LHCN-M2 (cell line): ENCODE results near the gene ABCA7. TPM values are rescaled to one million over a fixed set of nuclear protein-coding genes. Genes with fewer than 3 reads are reported as not detected.

ENCODE experiments used
- DNase-seq: peaks from one replicate; pipeline ENCODE4 v3.0.0-alpha.2; 2012; ENCODE audit warnings: low read depth
- total RNA-seq: library from RNA; depleted of rRNA; stranded (reverse); fragments of >200 nt; gene quantifications from 2 replicates; pipeline ENCODE4 v1.2.3, GENCODE V29; 2014

ABCA7 gene
- total RNA-seq, 1 experiment from 2014 or later: 21.5 TPM

DNA sequence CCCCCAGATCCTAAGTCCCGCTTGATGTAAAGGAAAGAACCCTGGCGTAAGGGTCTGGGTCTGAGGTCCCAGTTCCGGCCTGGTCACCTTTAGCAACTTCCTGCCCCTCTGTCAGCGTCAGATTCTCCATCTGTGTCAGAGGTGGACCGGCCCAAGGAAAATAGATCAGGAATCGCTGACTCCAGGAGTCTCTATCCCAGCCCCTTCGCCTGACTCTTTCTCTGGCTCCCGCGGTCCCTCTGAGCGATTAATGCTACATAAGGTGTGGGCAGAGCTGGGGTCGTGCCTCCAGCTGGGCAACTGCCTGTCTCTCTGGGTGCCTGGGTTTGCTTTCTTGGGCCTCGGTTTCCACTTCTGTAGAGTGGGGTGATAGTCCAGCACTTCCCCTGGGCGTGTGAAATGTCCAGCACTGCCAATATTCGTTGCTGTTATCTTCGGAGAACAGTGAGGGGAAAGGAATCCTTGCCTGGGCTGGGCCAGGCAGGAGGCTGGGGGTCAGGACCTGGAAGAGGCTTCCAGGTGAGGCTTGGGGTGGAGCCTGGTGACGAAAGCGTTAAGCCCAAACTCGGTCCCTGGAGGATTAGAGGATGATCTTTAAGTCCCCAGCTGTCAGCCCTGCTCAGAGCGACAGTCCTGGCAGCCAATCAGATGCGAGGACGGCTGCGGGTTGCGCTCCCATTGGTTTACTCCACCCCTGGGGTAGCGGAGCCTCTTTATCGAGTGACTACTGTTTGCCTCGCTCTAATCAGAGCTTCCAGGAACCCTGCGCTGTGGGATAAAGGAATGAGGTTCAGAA is 767 bp downstream of the ABCA7 start:
- peak; percentile 96 for DNase-seq

DNA sequence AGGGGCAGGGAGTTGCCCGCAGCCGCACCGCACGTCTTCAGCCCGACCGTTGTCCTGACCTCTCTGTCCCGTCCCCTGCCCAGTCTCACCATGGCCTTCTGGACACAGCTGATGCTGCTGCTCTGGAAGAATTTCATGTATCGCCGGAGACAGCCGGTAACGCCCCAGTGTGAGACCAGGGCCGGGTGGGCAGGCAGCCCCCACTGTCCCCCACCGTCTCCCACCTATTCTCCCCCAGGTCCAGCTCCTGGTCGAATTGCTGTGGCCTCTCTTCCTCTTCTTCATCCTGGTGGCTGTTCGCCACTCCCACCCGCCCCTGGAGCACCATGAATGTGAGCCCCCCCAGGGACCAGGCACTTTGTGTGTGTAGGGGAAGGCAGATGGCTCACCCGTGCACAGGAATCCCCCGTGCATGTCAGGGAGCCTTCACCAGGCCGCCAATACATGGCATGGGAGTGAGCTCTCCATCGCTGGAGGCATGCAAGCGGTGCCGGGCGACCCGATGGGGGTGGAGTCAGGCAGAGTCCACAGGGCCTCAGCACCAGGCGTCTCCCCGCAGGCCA is 1.4 kb downstream of the ABCA7 start:
- no peak for DNase-seq

DNA sequence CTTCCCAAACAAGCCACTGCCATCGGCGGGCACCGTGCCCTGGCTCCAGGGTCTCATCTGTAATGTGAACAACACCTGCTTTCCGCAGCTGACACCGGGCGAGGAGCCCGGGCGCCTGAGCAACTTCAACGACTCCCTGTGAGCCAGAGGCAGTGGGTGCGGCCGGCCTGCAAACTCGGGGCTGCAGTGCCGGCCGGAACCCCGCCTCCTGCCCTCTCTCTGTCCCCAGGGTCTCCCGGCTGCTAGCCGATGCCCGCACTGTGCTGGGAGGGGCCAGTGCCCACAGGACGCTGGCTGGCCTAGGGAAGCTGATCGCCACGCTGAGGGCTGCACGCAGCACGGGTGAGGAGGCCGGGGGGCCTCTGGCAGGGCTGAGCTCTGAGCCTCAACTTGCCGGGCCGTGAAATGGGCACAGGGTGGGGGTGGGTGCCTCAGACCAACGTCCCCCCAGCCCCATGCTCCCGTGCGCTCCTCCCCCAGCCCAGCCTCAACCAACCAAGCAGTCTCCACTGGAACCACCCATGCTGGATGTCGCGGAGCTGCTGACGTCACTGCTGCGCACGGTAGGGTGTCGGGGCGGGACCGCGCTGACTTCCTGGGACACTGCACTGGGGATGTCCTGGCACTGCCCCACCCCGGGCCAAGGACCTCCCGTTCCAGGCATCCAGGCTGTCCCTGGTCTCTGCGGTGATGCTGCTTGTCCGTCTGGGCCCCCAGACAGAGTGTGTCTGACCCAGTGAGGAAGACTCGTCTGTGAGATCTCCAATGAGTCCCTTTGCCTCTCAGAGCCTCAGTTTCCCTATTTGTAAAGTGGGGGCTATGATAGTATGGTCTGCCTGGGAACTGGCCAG is 2.2 kb downstream of the ABCA7 start:
- peak; percentile 89 for DNase-seq

GRCh38 chr19:1042689-1043511 is 3.0 kb downstream of the ABCA7 start:
- no peak for DNase-seq

DNA sequence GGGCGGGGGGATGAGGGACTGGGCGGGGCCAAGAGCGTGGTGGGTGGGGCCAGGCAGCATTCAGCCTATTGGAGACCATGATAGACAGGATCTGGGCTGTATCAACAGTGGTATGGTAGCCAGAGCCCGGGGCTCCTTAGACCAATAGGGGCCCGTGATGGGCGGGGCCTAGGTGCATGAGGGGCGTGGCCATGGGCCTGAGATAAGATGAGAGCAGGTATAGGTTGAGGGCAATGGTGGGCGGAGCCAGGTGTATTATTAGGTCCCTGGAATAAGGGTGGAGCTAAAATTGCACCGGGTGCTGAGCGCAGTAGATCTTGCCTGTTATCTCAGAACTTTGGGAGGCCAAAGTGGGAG is 5.3 kb downstream of the ABCA7 start:
- no peak for DNase-seq

GRCh38 chr19:1046117-1046626 is 6.3 kb downstream of the ABCA7 start:
- DNase-seq: no peak

GRCh38 chr19:1046836-1047695 is 7.2 kb downstream of the ABCA7 start:
- no peak for DNase-seq

- no peak for DNase-seq
These were observed 7.8 kb downstream of the ABCA7 start for GRCh38 chr19:1047696-1048147.

DNA sequence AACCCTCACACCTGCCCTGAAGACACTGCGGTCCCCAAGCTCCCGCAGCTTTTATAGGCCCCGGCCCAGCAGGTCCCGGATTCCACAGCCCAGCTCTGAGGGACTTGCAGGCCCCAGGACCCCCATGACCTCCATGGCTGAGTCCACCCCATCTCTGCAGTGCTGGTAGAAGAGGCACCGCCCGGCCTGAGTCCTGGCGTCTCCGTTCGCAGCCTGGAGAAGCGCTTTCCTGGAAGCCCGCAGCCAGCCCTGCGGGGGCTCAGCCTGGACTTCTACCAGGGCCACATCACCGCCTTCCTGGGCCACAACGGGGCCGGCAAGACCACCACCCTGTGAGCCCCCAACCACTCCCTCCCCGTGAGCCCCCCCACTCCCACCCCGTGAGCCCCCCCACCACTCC is 9.2 kb downstream of the ABCA7 start:
- no peak for DNase-seq

- DNase-seq: no peak
These were observed 9.9 kb downstream of the ABCA7 start for GRCh38 chr19:1049800-1050199.

DNA sequence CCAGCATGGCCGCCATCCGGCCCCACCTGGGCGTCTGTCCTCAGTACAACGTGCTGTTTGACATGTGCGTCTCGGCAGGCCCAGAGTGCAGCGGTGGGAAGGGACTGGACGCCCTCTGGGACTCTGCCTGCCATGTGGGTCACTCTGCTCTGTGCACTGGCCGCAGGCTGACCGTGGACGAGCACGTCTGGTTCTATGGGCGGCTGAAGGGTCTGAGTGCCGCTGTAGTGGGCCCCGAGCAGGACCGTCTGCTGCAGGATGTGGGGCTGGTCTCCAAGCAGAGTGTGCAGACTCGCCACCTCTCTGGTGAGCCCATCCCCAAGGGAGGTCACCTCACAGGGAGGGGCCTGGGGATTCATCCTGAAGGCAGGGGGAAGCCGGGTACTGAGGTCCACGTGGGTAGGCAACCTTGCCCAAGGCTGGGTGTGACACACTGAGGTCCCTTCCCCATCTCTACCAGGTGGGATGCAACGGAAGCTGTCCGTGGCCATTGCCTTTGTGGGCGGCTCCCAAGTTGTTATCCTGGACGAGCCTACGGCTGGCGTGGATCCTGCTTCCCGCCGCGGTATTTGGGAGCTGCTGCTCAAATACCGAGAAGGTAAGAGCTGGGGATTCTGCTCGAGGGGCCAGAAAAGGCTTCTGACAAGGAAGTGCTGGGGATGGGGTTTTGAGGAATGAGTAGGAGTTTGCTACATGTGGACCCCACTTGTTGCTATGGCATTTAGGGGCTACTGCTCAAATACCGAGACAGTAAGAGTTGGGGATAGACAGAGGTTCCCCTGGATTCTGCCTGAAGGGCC is 11.3 kb downstream of the ABCA7 start:
- no peak for DNase-seq

GRCh38 chr19:1051791-1052190 is 11.9 kb downstream of the ABCA7 start:
- DNase-seq: no peak

DNA sequence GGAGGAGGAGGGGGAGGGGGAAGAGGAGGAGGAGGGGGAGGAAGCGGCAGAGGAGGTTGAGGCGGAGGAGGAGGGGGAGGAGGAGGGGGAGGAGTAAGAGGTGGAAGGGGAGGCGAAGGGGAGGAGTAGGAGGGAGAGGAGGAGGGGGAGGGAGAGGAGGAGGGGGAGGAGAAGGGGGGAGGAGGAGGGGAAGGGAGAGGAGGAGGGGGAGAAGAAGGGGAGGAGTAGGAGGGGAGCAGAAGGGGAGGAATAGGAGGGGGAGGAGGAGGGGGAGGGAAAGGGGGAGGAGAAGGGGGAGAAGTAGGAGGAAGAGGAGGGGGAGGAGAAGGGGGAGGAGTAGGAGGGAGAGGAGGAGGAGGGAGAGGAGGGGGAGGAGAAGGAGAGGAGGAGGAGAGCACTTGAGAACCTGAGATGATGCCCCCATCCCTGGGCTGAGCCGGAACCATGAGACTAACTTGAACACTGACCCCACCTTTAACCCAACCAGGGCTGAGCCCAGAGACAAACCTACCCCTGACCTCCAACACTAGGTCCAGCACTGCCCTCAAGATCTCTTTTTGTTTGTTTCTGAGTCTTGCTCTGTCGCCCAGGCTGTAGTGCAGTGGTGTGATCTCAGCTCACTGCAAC is 12.6 kb downstream of the ABCA7 start:
- DNase-seq: no peak

GRCh38 chr19:1053176-1054101 is 13.5 kb downstream of the ABCA7 start:
- DNase-seq: no peak

DNA sequence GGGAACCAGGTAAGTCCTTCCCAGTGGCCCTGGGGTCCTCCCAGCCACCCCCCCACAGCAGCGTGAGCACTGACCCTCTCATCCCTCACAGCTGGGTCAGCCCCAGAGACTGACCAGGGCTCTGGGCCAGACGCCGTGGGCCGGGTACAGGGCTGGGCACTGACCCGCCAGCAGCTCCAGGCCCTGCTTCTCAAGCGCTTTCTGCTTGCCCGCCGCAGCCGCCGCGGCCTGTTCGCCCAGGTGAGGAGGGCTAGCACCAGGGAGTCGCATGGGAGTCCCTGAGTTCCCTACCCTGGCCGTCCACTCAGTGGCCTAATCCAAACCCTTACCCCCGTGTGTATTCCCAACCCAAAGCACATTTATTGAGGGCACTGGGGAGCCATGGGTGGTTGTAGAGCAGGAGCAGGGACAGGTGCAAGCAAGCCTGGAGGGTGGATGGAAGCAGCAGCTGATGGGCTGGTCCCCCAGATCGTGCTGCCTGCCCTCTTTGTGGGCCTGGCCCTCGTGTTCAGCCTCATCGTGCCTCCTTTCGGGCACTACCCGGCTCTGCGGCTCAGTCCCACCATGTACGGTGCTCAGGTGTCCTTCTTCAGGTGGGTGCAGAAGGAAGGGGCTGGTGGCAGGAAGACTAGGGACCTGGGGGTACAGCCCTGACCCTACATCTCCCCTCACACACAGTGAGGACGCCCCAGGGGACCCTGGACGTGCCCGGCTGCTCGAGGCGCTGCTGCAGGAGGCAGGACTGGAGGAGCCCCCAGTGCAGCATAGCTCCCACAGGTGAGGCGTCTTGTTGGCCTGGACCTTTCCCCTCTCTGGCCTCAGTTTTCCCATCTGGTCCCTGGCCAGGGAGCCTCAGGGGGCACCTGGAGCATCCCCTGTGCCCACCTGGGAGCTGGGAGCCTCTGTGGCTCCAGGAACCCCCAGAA is 14.5 kb downstream of the ABCA7 start:
- DNase-seq: no peak

- no peak for DNase-seq
These were observed 15.1 kb downstream of the ABCA7 start for GRCh38 chr19:1055028-1055425.
